A673 (cell line): ENCODE results near the gene KIAA0232. TPM values are rescaled to one million over a fixed set of nuclear protein-coding genes. Genes with fewer than 3 reads are reported as not detected.

Experiments
- BruUV-seq: library from RNA; stranded (reverse); fragments of 400-500 nt; replicated peaks from 2 replicates; lab custom pipeline; 2021; lab: Mats Ljungman, UMichigan
- CTCF ChIA-PET: fragments of 300-600 bp; sonication (Branson Sonifier 250); formaldehyde crosslinking; loops from one replicate; lab custom pipeline; 2022; ENCODE audit warnings: antibody characterized with exemption; lab: Charles Lee
- POLR2A ChIA-PET: fragments of 300-600 bp; sonication (Branson Sonifier 250); formaldehyde crosslinking; loops from one replicate; lab custom pipeline; 2022; ENCODE audit warnings: antibody characterized with exemption; ENCODE audit not compliant: low non-redundant PET; lab: Charles Lee
- DNase-seq: peaks from one replicate; pipeline ENCODE4 v3.0.0-alpha.2; 2015; ENCODE audit warnings: low spot score
- H3K27ac ChIP-seq: fragments of 200-600 bp; sonication (generic); 2 replicates; pipeline ENCODE4 v1.5.1; 2016; ENCODE audit warnings: mixed run types, low read depth, mild to moderate bottlenecking, mixed read lengths, antibody characterized with exemption, low read length; ENCODE audit not compliant: poor library complexity, severe bottlenecking
- H3K27me3 ChIP-seq: fragments of 200-600 bp; sonication (generic); replicated peaks from 2 replicates; pipeline ENCODE4 v1.6.1; 2017; ENCODE audit warnings: mixed run types, low read depth, mild to moderate bottlenecking, mixed read lengths, antibody characterized with exemption, low read length; ENCODE audit not compliant: insufficient read depth, poor library complexity
- H3K36me3 ChIP-seq: fragments of 200-600 bp; sonication (generic); 2 replicates; pipeline ENCODE4 v1.6.1; 2016; ENCODE audit warnings: mixed run types, mild to moderate bottlenecking, mixed read lengths, antibody characterized with exemption, low read length; ENCODE audit not compliant: insufficient read depth, poor library complexity, severe bottlenecking
- H3K4me1 ChIP-seq: fragments of 200-600 bp; sonication (generic); 2 replicates; pipeline ENCODE4 v1.6.1; 2017; ENCODE audit warnings: mixed run types, mild to moderate bottlenecking, mixed read lengths, antibody characterized with exemption, low read length; ENCODE audit not compliant: insufficient read depth, poor library complexity, severe bottlenecking
- H3K4me3 ChIP-seq: fragments of 200-600 bp; sonication (generic); 2 replicates; pipeline ENCODE4 v1.5.1; 2016; ENCODE audit warnings: low read depth, mixed run types, mild to moderate bottlenecking, mixed read lengths, low read length; ENCODE audit not compliant: poor library complexity, severe bottlenecking
- H3K9me3 ChIP-seq: fragments of 200-600 bp; sonication (generic); 2 replicates; pipeline ENCODE4 v1.6.1; 2016; ENCODE audit warnings: mixed run types, low read depth, mild to moderate bottlenecking, mixed read lengths, antibody characterized with exemption, low read length; ENCODE audit not compliant: poor library complexity, severe bottlenecking
- CTCF ChIP-seq: fragments of 300-800, 200-600 bp; sonication (generic); conservative IDR thresholded peaks from 2 replicates; pipeline ENCODE4 v1.5.1; 2017; ENCODE audit warnings: low read depth, mild to moderate bottlenecking, antibody characterized with exemption, low read length, moderate library complexity, mixed read lengths
- EZH2 ChIP-seq: fragments of 200-600 bp; sonication (generic); IDR thresholded peaks from 2 replicates; pipeline ENCODE4 v1.6.1; 2017; ENCODE audit warnings: borderline replicate concordance, low read depth, mild to moderate bottlenecking, mixed read lengths, antibody characterized with exemption, low read length; ENCODE audit not compliant: poor library complexity, severe bottlenecking
- intact Hi-C: fragments of 100-400 bp; cut with micrococcal nuclease; formaldehyde crosslinking; loops from one replicate; pipeline ENCODE4 v1.10.0; 2022; ENCODE audit not compliant: unreplicated experiment
- total RNA-seq: library from RNA; stranded (reverse); gene quantifications from 2 replicates; pipeline ENCODE4 v1.2.3, GENCODE V29; 2021

KIAA0232 gene
- total RNA-seq, 1 experiment from 2014 or later: 30.2 TPM

GRCh38 chr4:6852582-6852981, 70.1 kb downstream of the KIAA0232 start:
- Histone ChIP-seq H3K36me3 (peaks cover 50% of the 10 kb centered on the region), H3K27ac (no peak overlapping the region), H3K4me1 (peaks cover 8% of the 10 kb centered on the region), H3K9me3 (peaks cover 13% of the 10 kb centered on the region), H3K4me3 (no peak overlapping the region), H3K27me3 (no peaks in the 10 kb centered on the region)
- intact Hi-C loops: no loop called here
- POLR2A ChIA-PET: no interaction called here
- BruUV-seq: no TSS peak
- no peak for TF ChIP-seq EZH2
- no peak for TF ChIP-seq CTCF
- no peak for DNase-seq
- CTCF ChIA-PET: no interaction called here

- no peak for TF ChIP-seq EZH2
- no peak for TF ChIP-seq CTCF
- peaks cover 8% of the 10 kb centered on the region for H3K4me1 ChIP-seq
- H3K27ac ChIP-seq: no peak overlapping the region
- peaks cover 51% of the 10 kb centered on the region for H3K36me3 ChIP-seq
- intact Hi-C loops: no loop called here
- DNase-seq: no peak
- H3K9me3 ChIP-seq: peaks cover 13% of the 10 kb centered on the region
- POLR2A ChIA-PET: no interaction called here
- no peak overlapping the region for H3K4me3 ChIP-seq
- H3K27me3 ChIP-seq: no peaks in the 10 kb centered on the region
- no TSS peak for BruUV-seq
- CTCF ChIA-PET: no interaction called here
Observed at GRCh38 chr4:6854098-6854744, 71.7 kb downstream of the KIAA0232 start.

GRCh38 chr4:6855692-6856297, 73.3 kb downstream of the KIAA0232 start:
- Histone ChIP-seq H3K9me3 (peaks cover 13% of the 10 kb centered on the region), H3K27ac (peak overlapping the region; percentile 60), H3K4me3 (no peak overlapping the region), H3K36me3 (peaks cover 54% of the 10 kb centered on the region), H3K27me3 (no peaks in the 10 kb centered on the region), H3K4me1 (peaks cover 8% of the 10 kb centered on the region)
- ChIA-PET POLR2A (no interaction called here), CTCF (no interaction called here)
- DNase-seq: peak; percentile 24
- intact Hi-C loops: no loop called here
- no TSS peak for BruUV-seq
- TF ChIP-seq CTCF (no peak), EZH2 (no peak)
